HG03135 (cell line): ENCODE results near the gene MS4A4A.

Experiments
- ATAC-seq: cut with Tn5 transposase; IDR thresholded peaks from one replicate; pipeline ENCODE4 v1.9.1; 2021; ENCODE audit warnings: mild to moderate bottlenecking, moderate library complexity; ENCODE audit not compliant: unreplicated experiment

MS4A4A gene

GRCh38 chr11:60347084-60347797 is 66.8 kb downstream of the MS4A4A start:
- no peak for ATAC-seq

DNA sequence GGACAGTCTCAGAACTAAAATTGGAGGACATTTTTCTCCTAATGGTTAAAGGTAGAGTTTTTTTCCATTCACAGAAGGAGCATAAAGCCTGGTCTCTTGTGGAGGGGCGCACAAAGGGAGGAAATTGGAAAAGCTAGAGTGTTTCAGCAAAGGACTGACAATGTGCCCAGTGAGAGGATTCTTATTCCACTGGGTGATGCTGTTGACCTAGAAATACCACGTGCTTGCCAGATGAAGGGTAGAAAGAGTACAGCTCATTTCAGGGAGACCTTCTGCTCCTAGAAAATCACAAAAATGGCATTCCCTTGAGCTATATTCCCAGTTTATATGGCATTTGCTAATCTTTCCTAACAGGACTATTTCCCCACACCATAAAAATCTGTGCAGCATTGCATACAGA is 67.7 kb downstream of the MS4A4A start:
- no peak for ATAC-seq

DNA sequence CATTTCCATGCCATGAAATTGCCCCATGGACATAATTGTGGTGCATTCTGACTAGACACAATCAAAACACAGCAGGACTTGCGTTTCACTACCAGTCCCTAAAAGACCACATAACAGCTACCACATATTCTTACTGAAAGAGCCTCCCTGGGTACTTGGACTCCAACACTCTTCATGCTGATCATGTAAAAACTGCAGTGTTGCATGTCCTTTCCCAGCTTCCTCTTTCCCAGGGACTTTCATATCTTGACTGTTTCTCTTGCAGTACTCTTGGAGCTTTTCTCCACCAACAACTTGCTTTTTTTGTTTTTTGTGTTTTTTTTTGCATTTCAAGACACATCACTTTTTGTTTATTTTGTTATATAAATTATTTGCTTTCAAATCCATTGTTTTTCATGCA is 69.5 kb downstream of the MS4A4A start:
- no peak for ATAC-seq

GRCh38 chr11:60357771-60358170 is 77.3 kb downstream of the MS4A4A start:
- ATAC-seq = no peak
